ENCODE data around the gene ADAMTS8.

GRCh38 chr11:130439876-130440275 lies 11.5 kb upstream of the ADAMTS8 start:
- no peak for TF ChIP-seq EZH2 (IDR thresholded peaks at IDR 0.05; ENCODE audit: insufficient read depth, poor library complexity, severe bottlenecking)
- no peak for TF ChIP-seq EZH2phosphoT487 (IDR thresholded peaks at IDR 0.05; ENCODE audit: insufficient read depth, low read depth)

Measured in GM23248 (cell line).